Measurements from ENCODE around the gene HOXD3. TPM values are rescaled to one million over a fixed set of nuclear protein-coding genes. Genes with fewer than 3 reads are reported as not detected.

Gene HOXD3
- total RNA-seq, 1 experiment from 2014 or later, result not detected

DNA sequence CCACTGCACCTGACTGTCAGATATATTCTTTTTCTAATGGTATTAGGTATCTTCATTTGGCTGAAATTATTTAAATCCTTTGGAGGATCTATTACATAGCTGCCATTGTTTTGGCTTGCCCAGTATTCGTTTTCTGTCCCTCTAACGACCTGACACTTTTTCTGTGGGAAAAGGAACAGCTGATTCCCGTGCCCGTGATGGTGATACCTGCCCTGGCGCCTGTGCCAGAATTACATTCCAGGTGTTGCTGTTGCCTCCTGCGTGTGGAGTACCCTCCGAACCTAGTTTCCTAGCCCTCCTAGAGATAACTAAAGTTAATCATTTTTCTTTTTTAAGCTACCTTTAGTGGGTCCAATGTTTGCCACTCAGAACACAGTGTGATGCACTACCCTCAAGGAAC lies 45.4 kb downstream of the HOXD3 start:
- Histone ChIP-seq H3K23me2 (ENCODE audit: insufficient read length, low read depth, low read length, poor library complexity, severe bottlenecking) (peaks cover 3% of the 10 kb centered on the region), H3K79me2 (ENCODE audit: insufficient read depth, low read length) (no peaks in the 10 kb centered on the region), H3K27me3 (ENCODE audit: insufficient read depth, low read length) (no peaks in the 10 kb centered on the region; the same call in 1 of the 2 replicates), H2BK20ac (ENCODE audit: low read depth, low read length, poor library complexity, severe bottlenecking) (no peak overlapping the region), H2BK12ac (ENCODE audit: insufficient read length, low read depth, low read length) (no peak overlapping the region), H3T11ph (ENCODE audit: low read length) (no peak overlapping the region), H3K4me2 (ENCODE audit: insufficient read depth, insufficient read length, low read length) (no peak overlapping the region), H2AFZ (ENCODE audit: low read length) (no peak overlapping the region), H4K20me1 (ENCODE audit: control insufficient read depth, insufficient read depth, insufficient read length) (no peaks in the 10 kb centered on the region), H2BK5ac (ENCODE audit: insufficient read length, low read length) (no peak overlapping the region), H2AK5ac (ENCODE audit: insufficient read length, low read length) (no peak overlapping the region), H3K4me1 (ENCODE audit: insufficient read depth, low read length) (no peaks in the 10 kb centered on the region), H3K4ac (ENCODE audit: low read depth, low read length) (no peak overlapping the region), H3K79me1 (ENCODE audit: insufficient read depth, low read depth, low read length, poor library complexity, severe bottlenecking) (no peaks in the 10 kb centered on the region), H4K91ac (ENCODE audit: insufficient read length, low read depth, low read length) (no peak overlapping the region), H4K5ac (ENCODE audit: insufficient read length, low read depth, low read length) (no peak overlapping the region), H3K23ac (ENCODE audit: insufficient read length, low read depth, low read length) (no peak overlapping the region), H3K27ac (ENCODE audit: insufficient read length, low read depth, low read length) (no peak overlapping the region), H2BK120ac (ENCODE audit: low read depth, low read length, poor library complexity, severe bottlenecking) (no peak overlapping the region), H2BK15ac (ENCODE audit: low read depth, low read length) (no peak overlapping the region), H3K56ac (ENCODE audit: insufficient read length, low read depth, low read length) (no peak overlapping the region), H3K9me3 (ENCODE audit: control insufficient read depth, low read depth, low read length) (no peaks in the 10 kb centered on the region), H3K14ac (ENCODE audit: insufficient read depth, low read length) (no peak overlapping the region), H4K8ac (replicated peaks; ENCODE audit: insufficient read length, low read depth, low read length) (no peak overlapping the region), H3K9ac (ENCODE audit: extremely low read depth, insufficient read length, low read length) (no peak overlapping the region), H3K18ac (ENCODE audit: insufficient read length, low read depth, low read length) (no peak overlapping the region)
- Mint-ChIP-seq H3K36me3 (ENCODE audit: insufficient read depth in 1 of 3, low read depth in 3 of 3) (no peaks in the 10 kb centered on the region), H3K27ac (no peak overlapping the region), H3K9me3 (no peaks in the 10 kb centered on the region), H3K4me1 (no peaks in the 10 kb centered on the region), H3K4me3 (no peak overlapping the region), H3K27me3 (ENCODE audit: low read depth) (peaks cover 47% of the 10 kb centered on the region)
- no CpG with 5 or more reads among the region's 7 CpGs for WGBS (ENCODE audit: extremely low coverage, insufficient read length, low lambda C conversion rate)
- DNase-seq, result no peak
- TF ChIP-seq, protein P1, sequence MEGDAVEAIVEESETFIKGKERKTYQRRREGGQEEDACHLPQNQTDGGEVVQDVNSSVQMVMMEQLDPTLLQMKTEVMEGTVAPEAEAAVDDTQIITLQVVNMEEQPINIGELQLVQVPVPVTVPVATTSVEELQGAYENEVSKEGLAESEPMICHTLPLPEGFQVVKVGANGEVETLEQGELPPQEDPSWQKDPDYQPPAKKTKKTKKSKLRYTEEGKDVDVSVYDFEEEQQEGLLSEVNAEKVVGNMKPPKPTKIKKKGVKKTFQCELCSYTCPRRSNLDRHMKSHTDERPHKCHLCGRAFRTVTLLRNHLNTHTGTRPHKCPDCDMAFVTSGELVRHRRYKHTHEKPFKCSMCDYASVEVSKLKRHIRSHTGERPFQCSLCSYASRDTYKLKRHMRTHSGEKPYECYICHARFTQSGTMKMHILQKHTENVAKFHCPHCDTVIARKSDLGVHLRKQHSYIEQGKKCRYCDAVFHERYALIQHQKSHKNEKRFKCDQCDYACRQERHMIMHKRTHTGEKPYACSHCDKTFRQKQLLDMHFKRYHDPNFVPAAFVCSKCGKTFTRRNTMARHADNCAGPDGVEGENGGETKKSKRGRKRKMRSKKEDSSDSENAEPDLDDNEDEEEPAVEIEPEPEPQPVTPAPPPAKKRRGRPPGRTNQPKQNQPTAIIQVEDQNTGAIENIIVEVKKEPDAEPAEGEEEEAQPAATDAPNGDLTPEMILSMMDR (conservative IDR thresholded peaks at IDR 0.05), result no peak

All from H9 (cell line).